ENCODE measurements around the gene SFXN1.
A peak's percentile ranks its signal among the peaks of the same experiment; 100 is the strongest.
"Not testable (repeated sequence)": the region's sequence is repeated elsewhere in the genome, so short reads cannot be mapped to it uniquely, and the experiment has no call there.

SFXN1 gene

DNA sequence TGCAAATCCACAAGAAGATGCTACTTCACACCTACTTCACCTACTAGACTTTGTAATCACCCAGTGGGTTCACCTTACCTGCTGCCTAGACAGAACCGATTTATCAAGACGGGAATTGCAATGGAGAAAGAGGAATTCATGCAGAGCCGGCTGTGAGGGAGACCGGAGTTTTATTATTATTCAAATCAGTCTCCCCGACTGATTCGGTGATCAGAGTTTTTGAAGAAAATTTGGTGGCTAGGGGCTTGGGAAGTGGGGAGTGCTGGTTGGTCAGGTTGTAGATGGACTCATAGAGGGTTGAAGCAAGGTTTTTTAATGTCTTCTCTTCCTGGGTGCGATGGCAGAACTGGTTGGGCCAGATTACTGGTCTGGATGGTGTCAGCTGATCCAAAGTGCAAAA, 23.4 kb downstream of the SFXN1 start:
- no peak for DNase-seq

DNA sequence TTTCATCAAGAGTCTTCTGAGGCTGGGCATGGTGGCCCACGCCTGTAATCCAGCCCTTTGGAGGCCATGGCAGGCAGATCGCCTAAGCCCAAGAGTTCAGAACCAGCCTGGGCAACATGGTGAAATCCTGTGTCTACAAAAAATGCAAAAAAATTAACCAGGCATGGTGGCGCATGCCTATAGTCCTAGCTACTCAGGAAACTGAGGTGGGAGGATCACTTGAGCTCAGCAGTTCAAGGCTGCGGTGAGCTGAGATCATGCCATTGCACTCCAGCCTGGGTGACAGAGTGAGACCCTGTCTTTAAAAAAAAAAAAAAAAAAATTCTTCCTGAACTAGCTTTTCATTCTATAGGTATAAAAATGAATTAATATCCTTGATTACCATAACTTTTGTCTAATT, 29.3 kb downstream of the SFXN1 start:
- not testable (repeated sequence) for DNase-seq

DNA sequence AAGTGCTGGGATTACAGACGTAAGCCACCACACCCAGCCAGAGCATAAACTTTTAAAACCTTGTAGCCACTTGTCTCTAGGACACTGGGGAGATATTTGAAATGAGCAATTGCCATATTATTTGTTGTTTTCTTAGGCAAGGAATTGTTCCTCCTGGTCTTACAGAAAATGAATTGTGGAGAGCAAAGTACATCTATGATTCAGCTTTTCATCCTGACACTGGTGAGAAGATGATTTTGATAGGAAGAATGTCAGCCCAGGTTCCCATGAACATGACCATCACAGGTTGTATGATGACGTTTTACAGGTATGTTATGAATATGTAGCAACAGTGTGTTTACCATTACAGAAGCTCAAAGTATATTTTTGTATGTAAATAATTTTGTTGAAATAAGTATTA, 30.5 kb downstream of the SFXN1 start:
- DNase-seq = no peak

DNA sequence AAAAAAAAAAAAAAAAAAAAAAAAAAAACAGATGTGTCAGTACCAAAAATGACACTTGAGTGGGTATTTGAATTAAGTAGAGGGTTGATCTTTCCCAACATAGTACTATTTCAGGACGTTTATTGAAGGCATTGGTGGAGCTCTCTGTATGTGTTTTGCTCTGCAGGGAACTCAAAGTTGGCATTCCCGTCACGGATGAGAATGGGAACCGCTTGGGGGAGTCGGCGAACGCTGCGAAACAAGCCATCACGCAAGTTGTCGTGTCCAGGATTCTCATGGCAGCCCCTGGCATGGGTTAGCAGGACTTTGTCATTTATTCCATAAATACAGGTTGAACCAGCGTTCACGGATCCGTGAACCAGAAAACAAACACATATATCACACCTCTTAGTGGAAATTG, 34.9 kb downstream of the SFXN1 start:
- no peak for DNase-seq

DNA sequence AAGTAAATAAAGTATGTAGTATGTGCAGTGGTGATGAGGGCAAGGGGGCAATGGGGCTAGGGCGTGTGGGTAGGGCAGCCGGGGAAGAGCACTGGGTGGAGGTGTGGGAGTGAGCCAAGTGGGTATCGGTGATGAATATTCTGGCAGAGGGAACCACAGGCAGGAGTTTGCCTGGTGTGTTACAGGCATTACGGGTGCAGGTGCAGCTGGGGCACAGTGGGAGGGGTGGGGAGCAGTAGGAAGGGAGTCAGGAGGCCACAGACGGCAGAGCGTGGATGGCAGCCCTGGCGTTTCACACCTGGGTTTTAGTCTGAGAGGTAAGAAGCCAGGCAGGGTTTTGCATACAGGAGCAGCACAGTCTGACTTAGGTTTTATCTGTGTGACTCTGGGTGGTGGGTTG, 35.4 kb downstream of the SFXN1 start:
- no peak for DNase-seq

DNA sequence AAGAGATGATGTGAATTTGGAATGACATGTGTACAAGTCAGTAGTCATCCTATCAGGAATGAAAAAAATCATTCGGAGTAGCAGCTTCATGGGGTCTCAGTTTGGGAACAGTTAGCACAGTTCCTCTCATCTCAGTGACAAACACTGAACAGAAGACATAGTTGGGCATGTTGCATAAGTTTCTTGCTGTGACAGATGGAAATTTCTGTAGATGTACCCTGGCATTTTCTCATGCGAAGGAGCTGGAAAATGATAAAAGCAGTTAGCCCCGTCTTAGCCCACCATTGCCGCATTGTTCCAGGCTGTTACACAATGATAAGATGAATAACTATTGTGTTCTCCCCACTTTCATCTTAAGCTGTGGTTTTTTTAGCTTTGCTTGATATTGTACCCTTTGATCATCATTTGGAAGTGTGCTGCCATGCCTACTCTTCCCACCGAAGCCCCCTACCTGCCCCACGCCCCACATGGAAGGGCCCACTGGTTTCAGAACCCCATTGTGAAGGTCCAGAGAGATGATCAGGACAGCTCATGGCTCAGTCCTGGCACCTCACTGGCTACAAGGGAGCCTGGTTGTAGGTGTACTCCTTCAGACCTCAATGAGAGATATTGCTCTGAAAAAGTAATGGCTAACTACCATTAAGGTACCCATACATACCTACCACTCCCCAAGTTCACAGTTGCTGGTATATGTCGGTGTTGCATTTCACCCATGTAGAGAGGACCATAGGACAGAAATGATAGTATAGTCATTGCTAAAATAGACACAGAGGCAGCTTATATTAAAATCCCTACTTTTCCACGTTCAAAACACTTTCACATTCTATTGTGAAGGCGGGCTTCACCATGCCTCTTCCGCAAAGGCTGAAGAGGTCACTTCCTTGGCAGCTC, 38.8 kb downstream of the SFXN1 start:
- DNase-seq = no peak

DNA sequence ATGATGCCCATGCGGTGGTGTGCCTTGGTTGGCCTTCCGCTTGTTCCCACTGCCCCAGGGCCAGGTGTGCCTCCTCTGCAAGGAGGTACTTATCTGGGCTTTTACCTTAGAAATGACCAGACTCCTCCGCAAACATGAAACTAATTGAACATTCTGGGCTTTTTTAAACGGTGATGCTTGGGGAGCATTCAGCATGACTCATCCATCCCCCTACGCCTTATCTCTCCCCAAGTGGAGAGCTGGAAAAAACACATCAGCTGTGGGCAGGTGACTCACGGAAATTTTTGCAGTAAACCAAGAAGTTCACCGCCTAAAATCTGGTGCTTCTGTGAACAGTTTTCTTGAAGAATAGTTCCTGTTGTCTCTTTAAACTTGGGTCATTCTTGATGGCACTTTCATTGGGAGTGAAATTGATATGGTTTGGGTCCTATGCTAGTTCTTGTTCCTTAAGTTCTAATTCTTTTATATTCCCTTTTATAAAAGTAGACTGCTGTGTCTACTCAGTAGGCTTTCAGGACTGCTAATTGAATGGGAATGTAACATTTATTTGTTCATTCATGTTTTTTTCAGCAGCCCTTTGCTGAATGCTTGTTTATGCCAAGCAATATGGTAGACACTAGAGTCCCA, 39.6 kb downstream of the SFXN1 start:
- DNase-seq = peak; percentile 56

DNA sequence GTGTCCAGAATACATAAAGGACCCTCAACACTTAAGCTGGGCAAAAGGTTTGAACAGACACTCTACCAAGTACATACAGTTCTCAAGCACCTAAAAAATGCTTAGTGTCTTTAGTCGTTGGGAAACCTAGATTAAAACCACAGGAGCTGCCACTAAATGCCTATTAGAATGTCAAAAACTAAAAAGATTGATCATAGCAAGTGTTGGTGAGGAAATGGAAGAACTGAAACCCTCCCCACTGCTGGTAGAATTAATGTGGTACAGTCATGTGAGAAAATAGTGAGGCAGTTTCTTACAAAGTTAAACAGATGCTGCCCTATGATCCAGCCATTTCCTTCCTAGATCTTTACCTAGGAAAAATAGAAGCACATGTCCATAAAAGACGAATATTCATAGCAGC, 40.6 kb downstream of the SFXN1 start:
- DNase-seq = no peak

DNA sequence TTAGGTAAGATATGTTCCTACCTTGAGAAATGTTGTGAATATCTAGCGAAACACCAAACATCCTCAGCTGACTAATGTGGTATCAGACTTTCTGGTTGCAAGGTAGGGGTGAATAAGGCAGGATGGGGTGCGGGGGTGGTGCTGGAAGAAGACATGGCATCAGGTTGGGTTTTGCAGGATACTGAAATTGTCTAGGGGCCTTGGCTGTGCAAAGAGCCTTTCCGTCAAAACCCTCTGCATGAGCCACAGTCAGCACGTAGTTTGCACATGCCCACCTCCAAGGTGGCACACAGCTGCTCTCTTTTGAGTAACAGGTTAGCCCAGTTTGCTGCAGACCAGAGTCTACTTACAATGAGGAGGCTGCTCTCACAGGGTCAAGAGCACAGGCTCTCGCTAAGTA, 42.0 kb downstream of the SFXN1 start:
- no peak for DNase-seq

DNA sequence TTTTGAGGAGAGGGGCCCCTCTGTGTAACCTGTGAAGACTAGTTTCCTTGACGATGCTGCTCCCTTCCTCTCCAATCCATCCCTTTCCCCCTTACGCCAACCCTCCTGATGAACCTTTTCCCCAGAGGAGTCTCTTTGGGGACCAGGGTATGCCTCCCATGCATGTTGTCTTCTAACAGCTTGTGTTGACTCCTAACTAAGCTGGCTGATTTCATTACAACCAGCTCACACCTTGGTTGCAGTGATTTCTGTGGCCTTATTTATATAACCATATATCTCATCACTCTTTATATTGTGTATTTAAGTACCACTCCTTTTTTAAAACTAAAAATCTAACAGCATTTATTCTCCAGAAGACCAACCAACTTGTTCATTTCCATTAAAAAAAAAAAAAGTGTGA, 42.5 kb downstream of the SFXN1 start:
- no peak for DNase-seq

DNA sequence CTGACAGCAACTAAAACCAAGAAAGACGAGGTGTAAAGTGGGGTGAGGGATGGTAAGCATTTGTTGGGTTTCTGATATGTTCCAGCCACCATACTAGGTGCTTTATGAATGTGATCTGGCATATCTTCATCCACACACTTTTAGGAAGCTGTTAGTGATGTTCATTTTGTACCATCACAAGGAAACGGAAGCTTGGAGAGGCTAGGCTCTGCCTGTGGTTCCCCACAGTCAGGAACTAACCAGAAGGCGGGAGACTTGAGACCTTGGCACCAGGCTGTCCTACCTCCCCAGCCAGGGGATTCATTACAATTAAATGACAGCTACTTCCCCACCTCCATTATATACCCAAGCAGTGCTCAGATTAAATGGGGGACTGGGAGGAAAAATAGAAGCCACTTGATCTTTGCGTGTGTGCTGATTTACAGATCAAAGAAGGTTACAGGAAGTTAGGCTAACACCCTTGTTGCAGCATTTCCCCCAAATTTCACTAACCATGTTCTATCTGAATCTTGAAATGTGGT, 43.0 kb downstream of the SFXN1 start:
- DNase-seq = no peak

DNA sequence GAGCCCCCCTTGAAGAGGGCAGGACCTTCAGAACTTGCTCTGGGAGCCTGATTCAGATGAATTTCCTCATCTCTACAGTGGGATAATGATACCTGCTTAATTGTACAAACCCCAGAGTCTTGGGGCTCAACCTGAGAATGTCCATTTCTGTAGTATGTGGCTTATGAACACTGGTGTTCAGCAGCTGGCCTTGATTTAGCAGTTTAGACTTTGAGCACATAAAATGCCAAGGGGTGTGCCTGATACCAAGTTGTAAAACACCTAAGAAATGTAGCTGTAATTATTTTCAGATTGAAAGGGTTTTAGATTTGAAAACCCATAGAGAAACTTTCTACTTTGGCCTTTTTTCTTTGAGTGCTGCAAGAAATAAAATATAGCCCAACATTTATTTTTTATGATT, 44.9 kb downstream of the SFXN1 start:
- DNase-seq = no peak

DNA sequence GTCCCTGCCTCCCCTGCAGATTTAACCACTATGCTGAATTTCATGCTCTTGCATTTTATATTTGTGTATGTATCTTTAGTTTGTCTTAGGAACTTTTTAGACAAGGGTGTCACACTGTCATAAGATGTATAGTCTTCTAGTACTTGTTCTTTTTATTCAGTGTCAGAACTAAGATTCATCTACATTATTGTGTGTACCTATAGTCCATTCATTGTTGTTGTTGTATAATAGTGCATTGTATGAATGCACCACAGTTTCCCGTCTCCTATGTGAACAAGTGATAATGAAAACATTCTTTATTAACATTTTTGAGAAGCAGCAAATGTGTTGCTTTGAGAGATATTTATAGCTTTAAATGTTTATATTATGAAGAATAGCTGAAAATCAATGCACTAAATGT, 45.9 kb downstream of the SFXN1 start:
- DNase-seq = no peak

DNA sequence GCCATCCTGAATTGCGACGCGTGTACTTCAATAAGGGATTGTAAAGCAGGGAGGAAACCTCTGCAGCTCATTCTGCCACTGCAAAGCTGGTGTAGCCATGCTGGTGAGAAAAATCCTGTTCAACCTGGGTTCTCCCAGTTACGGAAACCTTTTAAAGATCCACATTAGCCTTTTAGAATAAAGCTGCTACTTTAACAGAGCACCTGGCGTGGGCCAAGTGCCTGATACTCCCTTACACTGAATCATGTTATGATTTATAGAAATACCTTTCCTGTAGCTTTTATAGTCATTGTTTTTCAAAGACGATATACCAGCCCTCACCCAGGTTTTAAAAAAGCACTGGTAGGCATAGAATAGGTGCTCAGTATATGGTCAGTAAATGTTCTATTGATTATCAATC, 48.3 kb downstream of the SFXN1 start:
- no peak for DNase-seq

DNA sequence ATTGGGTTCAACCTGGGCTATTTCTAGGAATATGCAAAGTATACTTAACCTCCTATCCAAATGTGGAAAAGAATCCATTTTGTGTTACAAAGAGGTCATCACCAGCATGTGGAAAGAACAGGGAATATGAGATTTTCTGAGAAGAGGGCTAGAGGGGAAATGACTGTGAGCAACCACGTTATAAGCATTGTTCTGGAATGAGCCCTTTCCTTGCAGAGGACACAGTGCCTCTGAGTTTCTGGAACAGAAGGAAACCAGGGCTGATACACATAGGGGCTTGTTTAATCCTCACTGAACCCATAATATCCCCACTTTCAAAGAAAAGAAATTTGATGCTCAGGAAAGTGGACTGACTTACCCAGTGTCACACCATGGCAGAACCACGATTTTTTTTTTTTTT, 53.0 kb downstream of the SFXN1 start:
- no peak for DNase-seq

DNA sequence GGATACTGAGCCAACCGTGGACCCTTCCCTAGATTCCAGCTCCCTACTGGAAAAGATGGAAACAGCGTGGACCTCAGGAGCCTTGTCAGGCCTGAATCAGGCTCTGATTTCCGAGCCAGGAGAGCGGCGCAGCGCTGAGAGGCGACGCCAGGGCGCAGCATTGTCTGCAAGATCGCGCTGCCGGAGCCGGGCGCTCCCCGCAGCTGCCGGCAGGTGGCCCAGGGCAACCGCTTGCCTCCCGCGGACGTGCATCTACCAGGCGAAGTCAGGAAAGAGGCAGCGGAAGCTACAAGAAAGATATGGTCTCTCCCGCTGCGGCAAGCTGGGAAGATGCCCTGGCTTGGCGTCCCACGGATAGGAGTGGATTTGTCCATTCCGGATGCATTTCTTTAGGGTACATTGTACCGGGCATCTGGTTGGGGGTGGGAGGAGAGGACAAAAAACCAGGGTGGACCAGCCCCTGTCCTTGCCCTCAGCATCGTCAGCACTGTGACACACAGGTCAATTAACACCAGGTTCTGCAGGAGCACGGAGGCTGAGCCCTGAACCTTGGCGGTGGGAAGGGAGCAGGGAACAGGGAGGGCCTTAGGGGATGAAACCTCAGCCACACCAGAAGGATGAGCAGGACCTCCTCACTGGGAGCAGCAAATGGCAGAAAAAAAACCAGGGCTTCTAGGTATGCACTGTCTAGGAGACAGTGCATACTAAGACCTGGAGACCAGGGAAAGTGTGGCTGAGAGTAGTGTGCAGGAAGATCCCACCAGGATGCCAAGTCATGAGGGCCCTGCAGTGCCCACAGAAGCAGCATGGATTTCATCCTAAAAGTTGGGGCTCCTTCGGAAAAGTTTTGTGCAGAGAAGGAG, 55.9 kb downstream of the SFXN1 start:
- DNase-seq = peak; percentile 72

DNA sequence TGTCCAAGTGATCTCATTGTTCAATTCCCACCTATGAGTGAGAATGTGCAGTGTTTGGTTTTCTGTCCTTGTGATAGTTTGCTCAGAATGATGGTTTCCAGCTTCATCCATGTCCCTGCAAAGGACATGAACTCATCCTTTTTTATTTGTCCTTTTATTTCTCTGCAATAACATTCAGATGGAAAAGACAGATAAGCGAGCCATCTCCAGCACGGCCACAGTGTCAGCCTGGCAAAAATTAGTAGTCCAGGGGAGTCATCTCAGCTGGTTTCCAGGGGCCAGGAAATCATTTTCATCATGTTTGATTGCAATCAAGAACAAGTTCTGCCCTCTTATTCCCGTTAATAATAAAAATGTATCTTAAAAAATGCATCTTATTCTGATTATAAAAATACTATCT, 57.0 kb downstream of the SFXN1 start:
- DNase-seq = not testable (repeated sequence)

DNA sequence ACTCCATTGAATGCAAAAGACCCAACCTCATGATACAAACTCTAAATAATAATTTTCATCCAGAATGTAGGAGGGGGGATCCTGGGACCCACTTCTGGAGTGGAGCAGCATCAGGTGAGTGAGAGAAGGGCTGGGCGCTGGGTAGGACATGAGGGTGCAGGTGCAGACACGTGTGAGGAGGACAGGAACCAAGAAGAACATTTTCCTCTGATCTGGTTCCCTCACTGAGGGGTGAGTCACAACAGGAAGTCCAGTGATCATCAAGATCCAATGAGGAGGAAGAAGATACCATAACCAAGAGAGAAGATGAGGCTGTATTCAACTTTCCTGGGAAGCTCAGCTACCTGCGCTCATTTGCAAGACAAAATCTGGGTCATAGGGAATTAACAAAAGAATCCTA, 57.4 kb downstream of the SFXN1 start:
- DNase-seq = no peak

DNA sequence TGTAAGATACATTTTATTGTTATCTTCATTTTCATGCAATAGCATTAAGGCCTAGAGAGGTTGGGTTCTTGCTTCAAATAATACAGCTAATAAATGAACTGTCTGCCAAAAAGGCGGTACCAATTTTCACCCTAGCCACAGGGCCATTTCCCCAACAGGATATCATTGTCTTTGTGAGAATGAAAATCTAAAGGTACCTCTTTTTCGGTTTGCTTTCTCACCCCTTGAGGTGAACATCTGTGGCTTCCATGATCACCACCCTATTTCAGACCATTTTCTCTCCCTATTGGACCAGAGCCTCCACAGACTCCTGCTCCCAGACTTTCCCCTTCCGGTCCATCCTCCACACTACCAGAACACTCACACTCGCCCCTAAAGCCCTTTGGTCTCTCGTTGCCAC, 60.2 kb downstream of the SFXN1 start:
- no peak for DNase-seq

DNA sequence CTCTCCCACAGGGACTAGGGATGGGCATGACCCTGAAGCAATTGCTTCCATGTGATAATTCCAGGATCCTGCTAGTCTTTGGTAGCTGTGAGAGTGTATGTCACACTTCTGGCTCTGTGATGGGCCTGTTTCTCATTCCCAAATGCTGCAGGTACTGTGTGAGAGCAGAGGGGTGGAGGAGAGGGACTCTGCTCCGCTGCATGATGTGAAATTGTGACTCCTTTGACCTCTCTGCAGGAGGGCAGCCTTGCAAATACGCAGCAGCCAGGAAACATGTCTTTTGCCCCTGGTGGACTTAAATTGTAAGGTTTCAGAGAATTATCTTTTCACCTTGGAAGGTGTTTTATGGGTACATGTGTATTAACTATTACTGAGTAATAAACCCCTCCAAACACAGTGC, 61.6 kb downstream of the SFXN1 start:
- DNase-seq = no peak

DNA sequence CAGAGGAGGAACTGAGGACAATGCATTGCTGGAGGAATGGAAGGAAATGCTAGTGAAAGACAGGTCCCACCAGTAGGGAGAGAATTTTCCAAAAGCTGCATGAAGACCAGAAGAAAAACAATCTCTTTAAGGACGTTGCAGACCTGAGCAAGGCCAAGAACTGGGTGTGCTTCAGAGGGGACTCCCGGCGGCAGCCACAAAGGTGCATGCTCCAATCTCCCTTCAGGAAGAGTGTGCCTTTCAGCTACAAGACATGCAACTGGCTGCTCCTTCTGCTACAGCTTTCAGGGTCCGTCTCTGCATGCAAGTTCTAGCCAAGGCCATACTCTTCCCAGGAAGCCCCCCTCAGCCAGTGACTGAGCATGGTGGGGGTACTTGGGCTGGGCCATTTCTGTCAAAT, 62.9 kb downstream of the SFXN1 start:
- DNase-seq = no peak

DNA sequence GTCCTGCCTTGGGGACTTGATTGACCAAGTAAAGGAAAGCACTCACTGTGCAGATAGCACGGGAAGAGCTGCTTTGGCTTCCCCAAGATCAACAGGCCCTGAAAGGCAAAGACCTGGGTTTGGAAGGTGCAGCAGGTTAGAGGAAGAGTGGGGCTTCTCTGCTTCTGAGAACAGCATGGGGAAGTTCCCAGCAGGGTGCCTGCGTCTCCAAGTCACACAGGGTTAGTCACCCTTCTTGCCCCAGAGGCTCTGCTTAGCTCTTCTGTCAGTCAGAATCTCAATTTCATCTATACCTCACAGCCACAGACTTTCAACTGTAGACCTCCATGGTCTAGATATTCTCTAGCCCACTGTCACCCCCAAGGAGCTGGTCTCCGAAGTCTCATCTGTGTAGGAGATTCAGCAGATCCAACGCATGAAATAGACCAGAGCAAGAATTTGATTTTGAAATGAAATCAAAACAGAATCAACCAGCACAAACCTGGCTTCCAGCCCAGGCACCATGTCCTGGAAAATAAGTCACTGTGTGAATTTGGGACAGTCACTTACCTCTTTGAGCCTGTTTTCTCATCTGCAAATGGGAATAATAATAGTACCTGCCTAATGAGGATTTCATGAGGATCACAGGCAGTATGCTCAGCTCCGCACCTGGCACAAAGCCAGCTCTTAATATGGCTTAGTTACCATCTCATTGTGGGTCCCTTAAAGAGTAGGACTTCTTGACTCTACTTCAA, 64.0 kb downstream of the SFXN1 start:
- no peak for DNase-seq

DNA sequence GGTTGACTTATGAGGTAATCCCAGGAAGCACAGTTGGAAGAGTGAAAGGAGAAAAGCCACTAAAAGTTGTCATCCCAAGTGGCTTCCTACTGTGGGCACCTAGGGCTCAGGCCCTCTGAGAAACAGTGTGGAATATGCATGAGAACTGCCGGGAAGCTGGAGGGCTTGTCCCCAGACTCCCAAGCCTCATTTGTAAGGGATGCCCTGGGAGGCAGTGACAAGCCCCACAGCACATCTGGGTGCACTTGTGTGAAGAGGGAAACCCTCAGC, 64.5 kb downstream of the SFXN1 start:
- DNase-seq = no peak
